ENCODE measurements around the gene FMN2.
"Not testable (repeated sequence)": the region's sequence is repeated elsewhere in the genome, so short reads cannot be mapped to it uniquely, and the experiment has no call there.

Gene FMN2

DNA sequence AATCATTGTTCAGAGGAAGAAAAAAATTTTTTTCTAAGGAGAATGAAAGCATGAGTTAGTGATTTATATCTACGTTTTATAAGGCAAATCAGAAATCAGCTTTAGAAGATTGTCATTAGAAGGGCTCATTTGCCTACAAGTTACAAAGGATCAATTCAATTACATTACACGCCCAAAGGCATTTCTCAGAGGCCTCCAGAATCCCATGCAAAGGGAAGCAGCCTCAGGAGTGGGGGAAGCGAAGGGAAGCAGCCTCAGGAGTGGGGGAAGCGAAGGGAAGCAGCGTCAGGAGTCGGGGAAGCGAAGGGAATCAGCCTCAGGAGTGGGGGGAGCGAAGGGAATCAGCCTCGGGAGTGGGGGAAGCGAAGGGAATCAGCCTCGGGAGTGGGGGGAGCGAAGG is 314.1 kb downstream of the FMN2 start:
- no peak for TF ChIP-seq PAX5 (IDR thresholded peaks at IDR 0.05; ENCODE audit: insufficient read depth, low read length, severe bottlenecking)
- no peak for TF ChIP-seq POLR2A (IDR thresholded peaks at IDR 0.05; ENCODE audit: low read depth, low read length)
- TF ChIP-seq POLR2AphosphoS5 (IDR thresholded peaks at IDR 0.05; ENCODE audit: low read depth, low read length) = no peak
- TF ChIP-seq SPI1 (IDR thresholded peaks at IDR 0.05; ENCODE audit: low read depth, low read length) = no peak
- TF ChIP-seq TAF1 (IDR thresholded peaks at IDR 0.05; ENCODE audit: low read depth, low read length) = no peak
- no peak for TF ChIP-seq POU2F2 (IDR thresholded peaks at IDR 0.05; ENCODE audit: low read depth, low read length)
- no peak for FAIRE-seq
- no peak for DNase-seq (ENCODE audit: insufficient read length, low spot score)

DNA sequence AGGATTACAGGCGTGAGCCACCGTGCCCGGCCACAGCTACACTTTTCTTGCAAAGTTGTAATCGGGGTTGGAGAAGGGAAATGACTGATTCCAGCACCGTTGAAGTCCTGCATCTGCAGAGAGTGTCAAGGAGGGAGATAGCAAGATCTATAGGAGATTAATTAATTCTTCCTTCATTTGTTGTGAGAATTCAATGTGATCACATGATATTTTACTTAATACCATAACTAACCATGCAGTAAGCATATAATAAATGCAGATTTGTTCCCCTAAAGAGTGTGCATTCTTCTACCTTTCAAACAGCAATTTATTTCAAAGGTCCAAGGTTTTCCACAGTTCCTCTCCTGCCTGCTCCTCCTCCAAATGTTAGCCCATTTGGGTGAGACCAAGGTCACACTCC is 315.7 kb downstream of the FMN2 start:
- TF ChIP-seq PAX5 (IDR thresholded peaks at IDR 0.05; ENCODE audit: insufficient read depth, low read length, severe bottlenecking) (no peak), POLR2A (IDR thresholded peaks at IDR 0.05; ENCODE audit: low read depth, low read length) (no peak)
- FAIRE-seq = no peak
- DNase-seq (ENCODE audit: insufficient read length, low spot score) = no peak

DNA sequence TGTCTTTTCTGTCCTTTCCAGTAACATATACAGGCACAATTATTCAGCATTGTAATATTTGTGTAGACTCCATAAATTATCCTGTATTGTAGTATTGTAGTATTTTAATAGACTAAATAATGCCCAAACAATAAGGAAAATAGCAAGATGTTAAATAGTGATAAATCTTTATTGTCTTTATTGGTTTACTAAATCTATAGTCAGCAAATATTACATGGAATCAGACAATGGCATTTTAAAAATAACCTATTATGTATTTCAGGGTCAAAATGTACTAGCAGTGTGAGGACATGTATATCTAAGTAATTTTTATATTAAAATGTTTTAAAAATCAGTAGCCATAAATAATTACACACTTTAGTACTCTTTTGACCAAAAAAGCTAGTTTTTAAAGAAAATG is 317.9 kb downstream of the FMN2 start:
- DNase-seq (ENCODE audit: insufficient read length, low spot score) (no peak), FAIRE-seq (no peak)
- TF ChIP-seq POU2F2 (IDR thresholded peaks at IDR 0.05; ENCODE audit: low read depth, low read length) (no peak), POLR2A (IDR thresholded peaks at IDR 0.05; ENCODE audit: low read depth, low read length) (no peak), PAX5 (IDR thresholded peaks at IDR 0.05; ENCODE audit: insufficient read depth, low read length, severe bottlenecking) (no peak), SPI1 (IDR thresholded peaks at IDR 0.05; ENCODE audit: low read depth, low read length) (no peak), POLR2AphosphoS5 (IDR thresholded peaks at IDR 0.05; ENCODE audit: low read depth, low read length) (no peak), TAF1 (IDR thresholded peaks at IDR 0.05; ENCODE audit: low read depth, low read length) (no peak)

DNA sequence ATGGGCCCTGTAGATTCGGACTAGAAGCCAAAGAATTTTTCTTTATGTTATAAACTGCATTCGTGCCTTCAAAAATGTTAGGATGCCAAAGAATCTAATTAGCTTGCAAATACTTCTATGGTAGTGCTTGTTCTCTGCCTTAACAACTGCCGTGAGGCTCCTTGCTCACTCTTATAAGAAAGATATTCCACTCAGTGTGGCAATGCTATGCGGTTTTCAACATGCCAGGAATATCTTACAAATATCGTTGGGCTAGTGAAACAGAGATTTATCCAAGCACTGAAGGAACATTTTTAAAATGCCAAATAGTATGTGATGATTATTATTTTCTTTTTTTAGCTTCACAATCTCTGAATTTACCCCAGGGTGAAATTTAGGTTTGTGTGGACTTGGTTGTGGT is 322.0 kb downstream of the FMN2 start:
- TF ChIP-seq POLR2AphosphoS5 (IDR thresholded peaks at IDR 0.05; ENCODE audit: low read depth, low read length) (no peak), SPI1 (IDR thresholded peaks at IDR 0.05; ENCODE audit: low read depth, low read length) (no peak), POU2F2 (IDR thresholded peaks at IDR 0.05; ENCODE audit: low read depth, low read length) (no peak), PAX5 (IDR thresholded peaks at IDR 0.05; ENCODE audit: insufficient read depth, low read length, severe bottlenecking) (no peak), TAF1 (IDR thresholded peaks at IDR 0.05; ENCODE audit: low read depth, low read length) (no peak), POLR2A (IDR thresholded peaks at IDR 0.05; ENCODE audit: low read depth, low read length) (no peak)
- FAIRE-seq (no peak), DNase-seq (ENCODE audit: insufficient read length, low spot score) (no peak)

DNA sequence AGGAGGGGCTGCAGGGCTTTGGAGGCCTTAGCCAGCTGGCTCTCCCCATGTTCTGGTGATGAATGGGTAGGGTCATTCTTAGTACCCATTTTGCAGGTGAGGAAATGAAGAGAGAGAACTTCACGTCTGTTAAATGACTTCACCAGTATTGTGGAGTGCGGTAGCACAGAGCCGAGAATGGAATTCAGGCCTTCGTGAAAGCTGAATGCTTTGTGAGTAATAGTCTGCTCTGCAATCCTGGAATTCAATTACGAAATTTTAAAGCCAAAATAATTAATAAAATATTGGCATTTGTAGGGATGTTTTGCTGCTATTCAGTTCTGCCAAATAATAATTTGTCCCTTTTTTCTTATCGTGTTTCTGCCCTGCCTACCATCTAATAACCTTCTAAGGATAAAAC is 322.6 kb downstream of the FMN2 start:
- TF ChIP-seq POU2F2 (IDR thresholded peaks at IDR 0.05; ENCODE audit: low read depth, low read length) = no peak
- TF ChIP-seq POLR2A (IDR thresholded peaks at IDR 0.05; ENCODE audit: low read depth, low read length) = no peak
- TF ChIP-seq TAF1 (IDR thresholded peaks at IDR 0.05; ENCODE audit: low read depth, low read length) = no peak
- no peak for TF ChIP-seq PAX5 (IDR thresholded peaks at IDR 0.05; ENCODE audit: insufficient read depth, low read length, severe bottlenecking)
- no peak for TF ChIP-seq POLR2AphosphoS5 (IDR thresholded peaks at IDR 0.05; ENCODE audit: low read depth, low read length)
- TF ChIP-seq SPI1 (IDR thresholded peaks at IDR 0.05; ENCODE audit: low read depth, low read length) = no peak
- no peak for DNase-seq (ENCODE audit: insufficient read length, low spot score)
- FAIRE-seq = no peak

DNA sequence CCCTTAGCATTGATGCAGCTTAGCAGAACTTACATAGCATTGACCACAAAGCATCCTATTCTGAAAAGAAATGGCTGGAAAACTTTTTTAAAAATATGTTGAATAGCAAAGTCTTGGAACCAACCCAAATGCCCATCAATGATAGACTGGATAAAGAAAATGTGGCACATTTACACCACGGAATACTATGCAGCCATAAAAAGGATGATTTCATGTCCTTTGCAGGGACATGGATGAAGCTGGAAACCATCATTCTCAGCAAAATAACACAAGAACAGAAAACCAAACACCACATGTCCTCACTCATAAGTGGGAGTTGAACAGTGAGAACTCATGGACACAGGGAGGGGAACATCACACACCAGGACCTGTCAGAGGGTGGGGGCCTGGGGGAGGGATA is 323.3 kb downstream of the FMN2 start:
- not testable (repeated sequence) for FAIRE-seq; DNase-seq (ENCODE audit: insufficient read length, low spot score)

DNA sequence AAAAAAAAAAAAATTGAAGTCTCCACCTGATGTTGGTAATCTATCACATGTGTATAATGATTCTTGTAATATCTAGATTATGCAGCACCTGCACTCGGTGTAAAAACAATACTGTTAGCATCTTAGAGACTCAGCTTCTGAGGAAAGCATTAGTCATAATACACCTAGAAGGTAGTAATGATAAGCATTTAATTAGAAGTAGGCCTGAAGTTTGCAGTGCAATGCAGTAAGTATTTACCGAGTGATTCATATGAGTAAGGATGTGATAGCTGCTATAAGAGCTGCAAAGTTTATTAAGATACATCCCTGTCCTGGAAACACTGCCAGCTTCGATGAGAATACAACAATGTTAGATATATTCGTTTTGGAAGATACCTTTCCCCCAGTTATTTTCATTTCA is 323.8 kb downstream of the FMN2 start:
- TF ChIP-seq PAX5 (IDR thresholded peaks at IDR 0.05; ENCODE audit: insufficient read depth, low read length, severe bottlenecking) = no peak
- no peak for TF ChIP-seq POLR2AphosphoS5 (IDR thresholded peaks at IDR 0.05; ENCODE audit: low read depth, low read length)
- no peak for TF ChIP-seq POU2F2 (IDR thresholded peaks at IDR 0.05; ENCODE audit: low read depth, low read length)
- TF ChIP-seq SPI1 (IDR thresholded peaks at IDR 0.05; ENCODE audit: low read depth, low read length) = no peak
- no peak for TF ChIP-seq TAF1 (IDR thresholded peaks at IDR 0.05; ENCODE audit: low read depth, low read length)
- no peak for TF ChIP-seq POLR2A (IDR thresholded peaks at IDR 0.05; ENCODE audit: low read depth, low read length)
- FAIRE-seq = no peak
- DNase-seq (ENCODE audit: insufficient read length, low spot score) = no peak

DNA sequence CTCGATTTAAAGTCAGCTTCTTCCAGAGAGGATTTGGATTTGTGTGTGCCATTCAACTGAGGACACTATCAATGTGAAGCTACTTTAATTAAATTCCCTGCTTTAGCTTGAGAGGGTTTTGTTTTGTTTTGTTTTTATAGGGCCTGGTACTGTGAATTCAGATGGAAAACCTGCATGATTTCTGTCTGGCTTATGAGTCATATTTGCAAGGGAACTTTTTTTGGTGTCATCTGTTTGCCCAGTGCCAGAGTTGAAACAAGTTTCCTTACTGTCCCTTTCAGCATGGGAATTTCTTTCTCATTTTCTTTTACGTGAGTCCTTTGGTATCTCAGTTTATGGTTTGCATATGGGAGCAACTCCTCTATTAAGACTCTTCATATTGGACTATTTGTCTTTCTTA is 325.6 kb downstream of the FMN2 start:
- FAIRE-seq (no peak), DNase-seq (ENCODE audit: insufficient read length, low spot score) (no peak)
- TF ChIP-seq POLR2A (IDR thresholded peaks at IDR 0.05; ENCODE audit: low read depth, low read length) (no peak), POLR2AphosphoS5 (IDR thresholded peaks at IDR 0.05; ENCODE audit: low read depth, low read length) (no peak), SPI1 (IDR thresholded peaks at IDR 0.05; ENCODE audit: low read depth, low read length) (no peak), PAX5 (IDR thresholded peaks at IDR 0.05; ENCODE audit: insufficient read depth, low read length, severe bottlenecking) (no peak), POU2F2 (IDR thresholded peaks at IDR 0.05; ENCODE audit: low read depth, low read length) (no peak), TAF1 (IDR thresholded peaks at IDR 0.05; ENCODE audit: low read depth, low read length) (no peak)

DNA sequence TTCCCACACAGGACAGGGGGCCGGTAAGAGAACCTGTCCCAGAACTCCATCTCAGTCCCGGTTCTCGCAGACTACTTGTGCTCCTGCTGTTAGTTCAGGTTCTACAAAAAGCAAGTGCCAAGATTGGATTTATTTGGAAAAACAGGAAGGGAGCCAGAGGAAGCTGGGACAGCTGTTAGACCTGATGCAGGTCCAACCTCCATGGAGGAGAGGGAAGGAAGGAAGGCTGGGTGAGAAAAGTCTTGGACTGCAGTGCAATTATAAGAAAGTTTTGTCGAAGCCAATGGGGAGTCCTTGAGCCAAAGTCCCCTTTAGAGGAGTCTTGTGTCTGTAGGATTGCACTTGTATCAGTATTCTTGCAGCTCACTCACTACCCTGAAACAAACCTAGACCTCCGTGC is 329.1 kb downstream of the FMN2 start:
- FAIRE-seq = no peak
- TF ChIP-seq POU2F2 (IDR thresholded peaks at IDR 0.05; ENCODE audit: low read depth, low read length) = no peak
- no peak for TF ChIP-seq POLR2A (IDR thresholded peaks at IDR 0.05; ENCODE audit: low read depth, low read length)
- no peak for TF ChIP-seq SPI1 (IDR thresholded peaks at IDR 0.05; ENCODE audit: low read depth, low read length)
- TF ChIP-seq PAX5 (IDR thresholded peaks at IDR 0.05; ENCODE audit: insufficient read depth, low read length, severe bottlenecking) = no peak
- no peak for TF ChIP-seq POLR2AphosphoS5 (IDR thresholded peaks at IDR 0.05; ENCODE audit: low read depth, low read length)
- TF ChIP-seq TAF1 (IDR thresholded peaks at IDR 0.05; ENCODE audit: low read depth, low read length) = no peak
- DNase-seq (ENCODE audit: insufficient read length, low spot score) = no peak

DNA sequence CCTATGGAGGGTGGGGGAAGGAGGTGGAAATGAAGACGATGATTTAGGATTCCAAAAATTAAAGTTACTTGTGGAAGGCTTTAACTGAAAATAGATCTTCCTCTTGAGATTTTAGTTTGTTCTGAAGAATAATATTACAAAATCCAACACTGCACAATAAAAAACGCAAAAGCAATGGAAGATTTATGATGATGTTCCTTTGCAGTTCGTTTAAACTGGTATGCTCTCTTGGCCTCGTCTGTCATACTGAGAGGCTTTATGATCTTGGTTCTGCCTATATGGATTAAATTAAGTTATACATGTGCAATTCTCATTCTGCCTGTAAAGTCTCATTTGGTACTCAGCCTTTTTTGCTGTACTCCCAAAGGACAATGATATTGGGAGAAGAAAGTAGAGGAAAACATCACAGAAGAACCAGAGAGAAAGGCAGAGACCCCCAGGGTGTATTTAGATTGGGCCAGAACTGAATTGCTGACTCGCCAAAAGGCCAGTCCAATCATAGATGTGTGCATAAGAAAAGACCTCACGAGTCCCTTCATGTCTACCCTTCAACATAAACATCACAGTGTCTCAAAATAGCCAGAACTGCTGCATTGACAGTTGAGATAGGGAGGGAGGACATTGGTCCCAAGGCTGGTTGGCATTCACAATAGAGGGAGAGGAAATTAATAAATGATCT is 331.7 kb downstream of the FMN2 start:
- no peak for DNase-seq (ENCODE audit: insufficient read length, low spot score)
- no peak for FAIRE-seq
- TF ChIP-seq SPI1 (IDR thresholded peaks at IDR 0.05; ENCODE audit: low read depth, low read length) = no peak
- no peak for TF ChIP-seq POLR2A (IDR thresholded peaks at IDR 0.05; ENCODE audit: low read depth, low read length)
- TF ChIP-seq PAX5 (IDR thresholded peaks at IDR 0.05; ENCODE audit: insufficient read depth, low read length, severe bottlenecking) = no peak

Data from GM12891 (cell line).